B cell (primary cell): ENCODE measurements around the gene IL17RC. TPM values are rescaled to one million over a fixed set of nuclear protein-coding genes. Genes with fewer than 3 reads are reported as not detected.

Experiments used
- ATAC-seq: fragments of 200-7000 bp; cut with Tn5 transposase; one replicate; pipeline ENCODE4 v1.10.0; 2021; ENCODE audit warnings: low read depth, mild to moderate bottlenecking, moderate number of reproducible peaks, moderate library complexity
- CTCF ChIA-PET: fragments of 350-600 bp; sonication (Branson Sonifier 250); formaldehyde crosslinking; loops from one replicate; lab custom pipeline; 2021; ENCODE audit warnings: antibody characterized with exemption, inconsistent platforms; lab: Charles Lee
- POLR2A ChIA-PET: fragments of 350-600 bp; sonication (Branson Sonifier 250); formaldehyde crosslinking; loops from one replicate; lab custom pipeline; 2021; ENCODE audit warnings: antibody characterized with exemption; lab: Charles Lee
- DNase-seq: peaks from one replicate; pipeline ENCODE4 v3.0.0; 2013
- H2AFZ ChIP-seq: 2 replicates; pipeline ENCODE4 v1.6.1; 2012; ENCODE audit warnings: mild to moderate bottlenecking, low read depth, low read length; ENCODE audit not compliant: insufficient read depth, poor library complexity, severe bottlenecking
- H3K27ac ChIP-seq, 2 donors: 1 replicate in 1 of 2; 2 replicates in 1 of 2; pipeline ENCODE4 v1.5.1; 2012 to 2013; ENCODE audit warnings: low read length in 2 of 2, mild to moderate bottlenecking in 2 of 2, moderate library complexity in 1 of 2
- H3K27me3 ChIP-seq, 4 experiments: fragments of 200-600 bp in 1 of 4; sonication (generic) in 1 of 4; replicated peaks in 1 of 4; 1 replicate in 2 of 4; 2 replicates in 2 of 4; pipeline versions ENCODE4 v1.6.1 to v1.7.0; 2013 to 2016; ENCODE audit warnings: low read length in 3 of 4, mild to moderate bottlenecking in 2 of 4, mixed read lengths in 1 of 4, moderate library complexity in 1 of 4; ENCODE audit not compliant: insufficient read depth in 4 of 4, control insufficient read depth in 3 of 4; ENCODE audit errors: control extremely low read depth in 1 of 4
- H3K36me3 ChIP-seq, 2 experiments: replicated peaks in 1 of 2; 1 replicate in 1 of 2; 2 replicates in 1 of 2; pipeline versions ENCODE4 v1.6.1 to v1.7.1; 2013; ENCODE audit warnings: low read length in 1 of 2; ENCODE audit not compliant: insufficient read depth in 2 of 2, control insufficient read depth in 1 of 2; ENCODE audit errors: control extremely low read depth in 1 of 2, extremely low read depth in 1 of 2
- H3K4me1 ChIP-seq, 2 donors: fragments of 200-600 bp in 1 of 2; sonication (generic) in 1 of 2; 1 replicate in 1 of 2; 2 replicates in 1 of 2; pipeline versions ENCODE4 v1.5.1 to v1.6.1; 2013 to 2017; ENCODE audit warnings: low read length in 2 of 2; ENCODE audit not compliant: control insufficient read depth in 2 of 2, insufficient read depth in 2 of 2
- H3K4me2 ChIP-seq: replicated peaks from 2 replicates; pipeline ENCODE3; 2012; ENCODE audit warnings: mild to moderate bottlenecking, low read depth, low read length; ENCODE audit not compliant: poor library complexity, severe bottlenecking
- H3K4me3 ChIP-seq, 5 experiments: fragments of 200-600 bp in 1 of 5; sonication (generic) in 1 of 5; 1 replicate in 3 of 5; 2 replicates in 2 of 5; pipeline versions ENCODE4 v1.5.1 to v1.7.0; 2011 to 2016; ENCODE audit warnings: low read length in 4 of 5, mild to moderate bottlenecking in 4 of 5, low read depth in 2 of 5, control low read depth in 1 of 5, moderate library complexity in 1 of 5; ENCODE audit not compliant: insufficient read depth in 1 of 5; ENCODE audit errors: control extremely low read depth in 1 of 5, extremely low read depth in 1 of 5
- H3K79me2 ChIP-seq: fragments of 200-600 bp; sonication (generic); one replicate; pipeline ENCODE4 v1.6.0; 2016; ENCODE audit warnings: low read length; ENCODE audit not compliant: control insufficient read depth, insufficient read depth
- H3K9ac ChIP-seq: fragments of 200-600 bp; sonication (generic); 2 replicates; pipeline ENCODE4 v1.6.1; 2017; ENCODE audit warnings: mild to moderate bottlenecking, low read length, moderate library complexity
- H3K9me3 ChIP-seq, 3 donors: one replicate each; pipeline versions ENCODE4 v1.6.1 to v1.7.1; 2013; ENCODE audit warnings: low read length in 2 of 3; ENCODE audit not compliant: control insufficient read depth in 2 of 3, insufficient read depth in 1 of 3; ENCODE audit errors: control extremely low read depth in 1 of 3
- H4K20me1 ChIP-seq: 2 replicates; pipeline ENCODE4 v1.6.0; 2012; ENCODE audit warnings: mild to moderate bottlenecking, low read length; ENCODE audit not compliant: insufficient read depth, control insufficient read depth, poor library complexity, severe bottlenecking
- H3K27ac Mint-ChIP-seq: one replicate; pipeline ENCODE4 v1.8.0; 2021; ENCODE audit warnings: mixed read lengths
- H3K27me3 Mint-ChIP-seq: one replicate; pipeline ENCODE4 v1.8.0; 2021; ENCODE audit warnings: mixed read lengths
- H3K4me1 Mint-ChIP-seq: one replicate; pipeline ENCODE4 v1.8.0; 2021; ENCODE audit warnings: mixed read lengths
- H3K4me3 Mint-ChIP-seq: one replicate; pipeline ENCODE4 v1.8.0; 2021; ENCODE audit warnings: mixed read lengths
- H3K9me3 Mint-ChIP-seq: one replicate; pipeline ENCODE4 v1.8.0; 2022; ENCODE audit warnings: mixed read lengths; ENCODE audit not compliant: insufficient read depth
- CTCF ChIP-seq: fragments of 200-600 bp; IDR thresholded peaks from one replicate; pipeline ENCODE4 v1.8.0; 2022; ENCODE audit warnings: antibody characterized with exemption, mild to moderate bottlenecking
- EZH2 ChIP-seq: IDR thresholded peaks from 2 replicates; pipeline ENCODE4 v1.6.1; 2012; ENCODE audit warnings: borderline replicate concordance, low read depth, mild to moderate bottlenecking, moderate library complexity, low read length; ENCODE audit not compliant: insufficient read depth, poor library complexity, severe bottlenecking
- WGBS: methylation state at CpG from one replicate; pipeline ENCODE4 v1.1.5; 2013; ENCODE audit warnings: missing lambda C conversion rate; ENCODE audit not compliant: insufficient coverage; 5-methylcytosine and 5-hydroxymethylcytosine counted together
- intact Hi-C: fragments of 100-400 bp; cut with micrococcal nuclease; formaldehyde crosslinking; loops from one replicate; pipeline ENCODE4 v1.10.0; 2022
- polyA plus RNA-seq: library from polyadenylated mRNA; depleted of rRNA; stranded (reverse); fragments of >200 nt; gene quantifications from 2 replicates; pipeline ENCODE4 v1.2.3, GENCODE V29; 2012
- total RNA-seq, 2 donors: library from RNA; stranded (reverse); fragments of 120-200 nt in 1 of 2; gene quantifications; 1 replicate in 1 of 2; 2 replicates in 1 of 2; pipeline versions ENCODE4 v1.2.3 to v1.2.4, GENCODE V29; 2013 to 2022

Gene IL17RC
- total and polyA plus RNA-seq, 2 donors (not counting 1 experiment from before 2014, with no cell fraction given), result 0.25 to 0.98 TPM

DNA sequence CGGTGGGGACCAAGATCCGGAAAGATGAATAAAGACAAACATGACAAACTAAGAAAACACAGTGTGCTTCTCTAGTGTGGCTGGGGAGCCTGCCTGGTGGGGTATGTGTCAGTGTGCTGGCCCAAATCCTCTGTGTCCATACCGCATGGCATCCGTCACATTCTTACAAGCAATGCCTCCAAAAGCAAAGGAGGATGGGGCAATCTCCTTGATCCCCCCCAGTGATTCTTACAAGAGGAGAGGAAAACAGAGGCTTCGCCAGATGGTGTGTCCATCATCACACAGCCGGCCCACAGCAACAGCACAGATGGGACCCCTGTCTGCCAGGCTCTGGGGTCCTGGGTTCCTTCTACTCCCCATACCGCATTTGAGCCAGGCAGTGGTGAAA lies 558 bp upstream of the IL17RC start:
- H2AFZ ChIP-seq, result peak overlapping the region; percentile 73

DNA sequence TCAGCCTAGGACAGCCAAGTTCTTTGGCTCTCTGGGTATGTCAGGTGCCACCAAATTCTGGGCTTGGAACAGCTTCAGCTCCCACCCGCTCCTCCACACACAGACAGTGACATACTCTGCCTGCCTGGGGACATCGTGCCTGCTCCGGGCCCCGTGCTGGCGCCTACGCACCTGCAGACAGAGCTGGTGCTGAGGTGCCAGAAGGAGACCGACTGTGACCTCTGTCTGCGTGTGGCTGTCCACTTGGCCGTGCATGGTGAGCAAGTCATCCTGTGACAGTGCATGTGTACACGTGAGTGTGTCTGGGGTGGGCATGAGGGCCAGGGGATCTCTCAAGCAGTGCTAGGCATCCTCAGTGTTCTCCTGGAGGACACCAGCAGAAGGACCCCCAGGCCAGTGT lies 922 bp downstream of the IL17RC start:
- Mint-ChIP-seq H3K9me3 (no peaks in the 10 kb centered on the region), H3K4me3 (peak overlapping the region; percentile 39), H3K27ac (no peak overlapping the region), H3K27me3 (peaks cover 7% of the 10 kb centered on the region), H3K4me1 (peaks cover 15% of the 10 kb centered on the region)
- H3K4me1 ChIP-seq, result peaks cover 17 to 20% of the 10 kb centered on the region in 2 donors
- CTCF ChIA-PET, result no interaction called here
- DNase-seq (no peak), ATAC-seq (no peak)
- no peak overlapping the region for H3K4me2 ChIP-seq
- intact Hi-C loops, result no loop called here
- peaks cover 0 to 22% (median 9%) of the 10 kb centered on the region in 4 experiments for H3K27me3 ChIP-seq
- H3K36me3 ChIP-seq, result no peaks in the 10 kb centered on the region
- no peak overlapping the region for H2AFZ ChIP-seq
- no peaks in the 10 kb centered on the region for H3K9me3 ChIP-seq
- 94% methylated on average over 10 of the region's 10 CpGs for WGBS
- H4K20me1 ChIP-seq, result no peaks in the 10 kb centered on the region
- H3K79me2 ChIP-seq, result no peaks in the 10 kb centered on the region
- no peak overlapping the region for H3K4me3 ChIP-seq
- TF ChIP-seq CTCF, result no peak
- TF ChIP-seq EZH2, result no peak
- POLR2A ChIA-PET, result no interaction called here
- no peak overlapping the region for H3K9ac ChIP-seq
- no peak overlapping the region for H3K27ac ChIP-seq

More for the DNA sequence above, 558 bp upstream of the IL17RC start:
- TF ChIP-seq EZH2 (no peak), CTCF (no peak)
- no peak overlapping the region for H3K27ac ChIP-seq
- peaks cover 0 to 29% (median 9%) of the 10 kb centered on the region in 4 experiments for H3K27me3 ChIP-seq
- intact Hi-C loops, result no loop called here
- no peaks in the 10 kb centered on the region for H3K36me3 ChIP-seq
- peaks cover 17 to 20% of the 10 kb centered on the region in 2 donors for H3K4me1 ChIP-seq
- H3K4me3 Mint-ChIP-seq, result peak overlapping the region; percentile 83
- peaks cover 15% of the 10 kb centered on the region for H3K4me1 Mint-ChIP-seq
- ChIA-PET POLR2A (interaction anchor here (1.3 kb wide), 1 partner anchor 16 kb away, joined by 6 read pairs; no protein-coding TSS in a partner anchor), CTCF (interaction anchor here (1.2 kb wide), 1 partner anchor 15 kb away, joined by 3 read pairs; no protein-coding TSS in a partner anchor)
- H3K9me3 ChIP-seq, result no peaks in the 10 kb centered on the region
- no peak overlapping the region for H3K27ac Mint-ChIP-seq
- H3K4me3 ChIP-seq, result peak overlapping the region in 3 of 5 experiments; percentile 17 to 33 (median 23)
- DNase-seq, result no peak
- no peaks in the 10 kb centered on the region for H4K20me1 ChIP-seq
- peaks cover 9% of the 10 kb centered on the region for H3K27me3 Mint-ChIP-seq
- H3K9me3 Mint-ChIP-seq, result no peaks in the 10 kb centered on the region
- peak overlapping the region; percentile 71 for H3K4me2 ChIP-seq
- 96% methylated on average over 5 of the region's 7 CpGs for WGBS
- H3K9ac ChIP-seq, result no peak overlapping the region
- no peaks in the 10 kb centered on the region for H3K79me2 ChIP-seq
- ATAC-seq, result no peak
